Trophoblast cell (in vitro differentiated cells and primary cell): Measurements from ENCODE around the gene COQ9.
A peak's percentile ranks its signal among the peaks of the same experiment; 100 is the strongest.

Source experiments
- DNase-seq, 2 donors: peaks; one replicate each; pipeline ENCODE4 v3.0.0-alpha.2; 2016
- H2AFZ ChIP-seq: 2 replicates; pipeline ENCODE4 v1.6.1; 2013; ENCODE audit warnings: low read length, moderate library complexity, mild to moderate bottlenecking; ENCODE audit not compliant: insufficient read depth, poor library complexity
- H2AK5ac ChIP-seq: 2 replicates; pipeline ENCODE4 v1.6.1; 2013; ENCODE audit warnings: mild to moderate bottlenecking, low read length
- H2BK120ac ChIP-seq: 2 replicates; pipeline ENCODE4 v1.6.1; 2013; ENCODE audit warnings: low read length, mild to moderate bottlenecking, moderate library complexity; ENCODE audit not compliant: insufficient read depth, poor library complexity
- H2BK12ac ChIP-seq: 2 replicates; pipeline ENCODE4 v1.6.1; 2013; ENCODE audit warnings: mild to moderate bottlenecking, low read length, moderate library complexity
- H2BK5ac ChIP-seq: 2 replicates; pipeline ENCODE4 v1.6.1; 2013; ENCODE audit warnings: low read length, low read depth, moderate library complexity, mild to moderate bottlenecking; ENCODE audit not compliant: poor library complexity
- H3K14ac ChIP-seq: 2 replicates; pipeline ENCODE4 v1.6.1; 2013; ENCODE audit warnings: mild to moderate bottlenecking, low read length
- H3K18ac ChIP-seq: 2 replicates; pipeline ENCODE4 v1.6.1; 2013; ENCODE audit warnings: mild to moderate bottlenecking, low read length
- H3K23ac ChIP-seq: 2 replicates; pipeline ENCODE4 v1.6.1; 2013; ENCODE audit warnings: low read length
- H3K27ac ChIP-seq: 2 replicates; pipeline ENCODE4 v1.5.1; 2013; ENCODE audit warnings: low read depth, mild to moderate bottlenecking, inconsistent platforms, low read length, moderate library complexity
- H3K27me3 ChIP-seq: 2 replicates; pipeline ENCODE4 v1.6.1; 2013; ENCODE audit warnings: inconsistent platforms, mild to moderate bottlenecking, low read length, moderate library complexity; ENCODE audit not compliant: insufficient read depth
- H3K36me3 ChIP-seq, 2 experiments: 1 replicate in 1 of 2; 2 replicates in 1 of 2; pipeline ENCODE4 v1.6.1; 2013; ENCODE audit warnings: low read length in 2 of 2, mild to moderate bottlenecking in 2 of 2, moderate library complexity in 1 of 2; ENCODE audit not compliant: insufficient read depth in 2 of 2, control insufficient read depth in 1 of 2
- H3K4ac ChIP-seq: 2 replicates; pipeline ENCODE4 v1.6.1; 2013; ENCODE audit warnings: low read depth, mild to moderate bottlenecking, low read length, moderate library complexity
- H3K4me1 ChIP-seq, 2 experiments: 1 replicate in 1 of 2; 2 replicates in 1 of 2; pipeline ENCODE4 v1.6.1; 2013; ENCODE audit warnings: low read length in 2 of 2, mild to moderate bottlenecking in 2 of 2, moderate library complexity in 1 of 2; ENCODE audit not compliant: insufficient read depth in 2 of 2, control insufficient read depth in 1 of 2
- H3K4me2 ChIP-seq: 2 replicates; pipeline ENCODE4 v1.6.1; 2013; ENCODE audit warnings: inconsistent platforms, mild to moderate bottlenecking, low read length, moderate library complexity
- H3K4me3 ChIP-seq: 2 replicates; pipeline ENCODE4 v1.5.1; 2013; ENCODE audit warnings: mild to moderate bottlenecking, low read depth, low read length, inconsistent platforms
- H3K79me1 ChIP-seq: one replicate; pipeline ENCODE4 v1.6.1; 2013; ENCODE audit warnings: low read length
- H3K79me2 ChIP-seq: 2 replicates; pipeline ENCODE4 v1.6.1; 2013; ENCODE audit warnings: low read length, mild to moderate bottlenecking; ENCODE audit not compliant: control insufficient read depth, insufficient read depth, poor library complexity
- H3K9ac ChIP-seq: 2 replicates; pipeline ENCODE4 v1.6.1; 2013; ENCODE audit warnings: mild to moderate bottlenecking, low read length
- H3K9me3 ChIP-seq: 2 replicates; pipeline ENCODE4 v1.6.1; 2013; ENCODE audit warnings: low read depth, mild to moderate bottlenecking, control low read depth, inconsistent platforms, low read length; ENCODE audit not compliant: insufficient read depth
- H4K12ac ChIP-seq: 2 replicates; pipeline ENCODE4 v1.6.1; 2013; ENCODE audit warnings: low read depth, mild to moderate bottlenecking, low read length, moderate library complexity
- H4K8ac ChIP-seq: 2 replicates; pipeline ENCODE4 v1.6.1; 2013; ENCODE audit warnings: low read depth, mild to moderate bottlenecking, low read length, moderate library complexity
- H4K91ac ChIP-seq: one replicate; pipeline ENCODE4 v1.6.1; 2013; ENCODE audit warnings: low read depth, mild to moderate bottlenecking, low read length, moderate library complexity
- WGBS: extraction: QIAGEN DNeasy Blood & Tissue Kit; methylation state at CpG from one replicate; pipeline ENCODE4 v1.1.7; 2013; ENCODE audit warnings: missing lambda C conversion rate; ENCODE audit not compliant: insufficient read length, insufficient coverage; ENCODE audit errors: extremely low coverage; 5-methylcytosine and 5-hydroxymethylcytosine counted together

COQ9 gene

GRCh38 chr16:57474671-57475661 lies 27.7 kb downstream of the COQ9 start:
- H4K12ac ChIP-seq: no peak overlapping the region
- no CpG with 5 or more reads among the region's 30 CpGs for WGBS
- peaks cover 27% of the 10 kb centered on the region for H3K79me2 ChIP-seq

GRCh38 chr16:57475711-57476339 lies 28.5 kb downstream of the COQ9 start:
- Histone ChIP-seq H4K12ac (no peak overlapping the region), H3K18ac (peak overlapping the region; percentile 18), H3K27me3 (no peaks in the 10 kb centered on the region), H2AFZ (no peak overlapping the region), H3K79me2 (peaks cover 31% of the 10 kb centered on the region), H3K36me3 (peaks cover 85 to 95% of the 10 kb centered on the region in 2 experiments), H3K4me1 (peaks cover 54 to 58% of the 10 kb centered on the region in 2 experiments), H3K4me2 (peak overlapping the region; percentile 11), H3K4me3 (no peak overlapping the region), H4K91ac (no peak overlapping the region), H3K23ac (no peak overlapping the region), H2AK5ac (no peak overlapping the region), H3K4ac (no peak overlapping the region), H3K27ac (peak overlapping the region; percentile 70), H3K79me1 (peaks cover 39% of the 10 kb centered on the region), H3K14ac (peak overlapping the region; percentile 7), H2BK120ac (no peak overlapping the region), H3K9ac (peak overlapping the region; percentile 14), H3K9me3 (peaks cover 3% of the 10 kb centered on the region), H4K8ac (peak overlapping the region; percentile 32), H2BK5ac (no peak overlapping the region), H2BK12ac (no peak overlapping the region)
- DNase-seq: peak; percentile 42 to 57
- no CpG with 5 or more reads among the region's 12 CpGs for WGBS

More at GRCh38 chr16:57474671-57475661, 27.7 kb downstream of the COQ9 start:
- Histone ChIP-seq H2BK120ac (no peak overlapping the region), H3K14ac (no peak overlapping the region), H3K9me3 (peaks cover 3% of the 10 kb centered on the region), H3K36me3 (peaks cover 87 to 97% of the 10 kb centered on the region in 2 experiments), H3K4me3 (no peak overlapping the region), H2AFZ (no peak overlapping the region), H3K27ac (peak overlapping the region; percentile 72), H4K8ac (peak overlapping the region; percentile 0), H3K23ac (no peak overlapping the region), H3K4me2 (no peak overlapping the region), H3K79me1 (peaks cover 32% of the 10 kb centered on the region), H3K9ac (no peak overlapping the region), H3K18ac (peak overlapping the region; percentile 23), H4K91ac (no peak overlapping the region), H3K4ac (no peak overlapping the region), H2AK5ac (no peak overlapping the region), H3K27me3 (no peaks in the 10 kb centered on the region), H2BK5ac (no peak overlapping the region), H3K4me1 (peaks cover 47 to 49% of the 10 kb centered on the region in 2 experiments), H2BK12ac (no peak overlapping the region)
- DNase-seq: no peak

- Histone ChIP-seq H3K79me1 (peaks cover 46% of the 10 kb centered on the region), H3K18ac (peak overlapping the region; percentile 44), H3K9ac (peak overlapping the region; percentile 14), H3K36me3 (peaks cover 87 to 96% of the 10 kb centered on the region in 2 experiments), H3K4me3 (no peak overlapping the region), H3K23ac (no peak overlapping the region), H2BK5ac (no peak overlapping the region), H3K4me1 (peaks cover 61 to 65% of the 10 kb centered on the region in 2 experiments), H3K79me2 (peaks cover 39% of the 10 kb centered on the region), H2AK5ac (no peak overlapping the region), H2BK120ac (no peak overlapping the region), H3K27ac (peak overlapping the region; percentile 70), H2BK12ac (no peak overlapping the region), H4K12ac (no peak overlapping the region), H3K4me2 (peak overlapping the region; percentile 14), H3K9me3 (peaks cover 3% of the 10 kb centered on the region), H3K4ac (peak overlapping the region; percentile 42), H4K8ac (no peak overlapping the region), H4K91ac (no peak overlapping the region), H3K14ac (peak overlapping the region; percentile 20), H2AFZ (no peak overlapping the region), H3K27me3 (no peaks in the 10 kb centered on the region)
- no CpG with 5 or more reads among the region's 6 CpGs for WGBS
- DNase-seq: no peak
Observed at GRCh38 chr16:57476546-57477410, 29.5 kb downstream of the COQ9 start.
